T-helper 2 cell treated with Interferon-gamma antibody and Interleukin-4, amounts not matched to agents 5 μg/mL and 100 μg/mL, for 36 hours (primary cell): ENCODE data around the gene GAMT.
"Not testable (repeated sequence)": the region's sequence is repeated elsewhere in the genome, so short reads cannot be mapped to it uniquely, and the experiment has no call there.

Source experiments
- DNase-seq: peaks from one replicate; pipeline ENCODE4 v3.0.0; 2021; ENCODE audit warnings: low spot score
- H3K27ac Mint-ChIP-seq: one replicate; pipeline ENCODE4 v1.8.0; 2021; ENCODE audit warnings: mild to moderate bottlenecking, mixed read lengths
- H3K27me3 Mint-ChIP-seq: one replicate; pipeline ENCODE4 v1.8.0; 2021; ENCODE audit warnings: low read depth, mixed read lengths
- H3K36me3 Mint-ChIP-seq: one replicate; pipeline ENCODE4 v1.8.0; 2021; ENCODE audit warnings: low read depth, mixed read lengths
- H3K4me1 Mint-ChIP-seq: one replicate; pipeline ENCODE4 v1.8.0; 2021; ENCODE audit warnings: low read depth, mixed read lengths
- H3K4me3 Mint-ChIP-seq: one replicate; pipeline ENCODE4 v1.8.0; 2022; ENCODE audit warnings: mild to moderate bottlenecking, moderate library complexity, mixed read lengths
- H3K9me3 Mint-ChIP-seq: one replicate; pipeline ENCODE4 v1.8.0; 2021; ENCODE audit warnings: mixed read lengths

GAMT gene

GRCh38 chr19:1401138-1401888, at the start of gene GAMT:
GAMT (minus strand) TSS chr19:1401542; CDS start chr19:1401476, 66 bp downstream.
- H3K4me1 Mint-ChIP-seq, result peaks cover 10% of the 10 kb centered on the region
- no peaks in the 10 kb centered on the region for H3K36me3 Mint-ChIP-seq
- peak; percentile 63 for DNase-seq
- H3K27me3 Mint-ChIP-seq, result peaks cover 2% of the 10 kb centered on the region
- H3K27ac Mint-ChIP-seq, result no peak within 1 kb of the TSS
- peak within 1 kb of the TSS; percentile 71 for H3K4me3 Mint-ChIP-seq
- no peaks in the 10 kb centered on the region for H3K9me3 Mint-ChIP-seq

- no peak for DNase-seq
- H3K4me1 Mint-ChIP-seq, result peaks cover 4% of the 10 kb centered on the region
- peak within 1 kb of the TSS; percentile 29 for H3K4me3 Mint-ChIP-seq
- peaks cover 53% of the 10 kb centered on the region for H3K27me3 Mint-ChIP-seq
- H3K9me3 Mint-ChIP-seq, result no peaks in the 10 kb centered on the region
- no peak within 1 kb of the TSS for H3K27ac Mint-ChIP-seq
- H3K36me3 Mint-ChIP-seq, result no peaks in the 10 kb centered on the region
These were observed 48.4 kb upstream of the GAMT start, which contains the start of gene APC2 for GRCh38 chr19:1449467-1450442. APC2 (plus strand) TSS chr19:1450121; CDS start chr19:1453002, 2,881 bp downstream.

DNA sequence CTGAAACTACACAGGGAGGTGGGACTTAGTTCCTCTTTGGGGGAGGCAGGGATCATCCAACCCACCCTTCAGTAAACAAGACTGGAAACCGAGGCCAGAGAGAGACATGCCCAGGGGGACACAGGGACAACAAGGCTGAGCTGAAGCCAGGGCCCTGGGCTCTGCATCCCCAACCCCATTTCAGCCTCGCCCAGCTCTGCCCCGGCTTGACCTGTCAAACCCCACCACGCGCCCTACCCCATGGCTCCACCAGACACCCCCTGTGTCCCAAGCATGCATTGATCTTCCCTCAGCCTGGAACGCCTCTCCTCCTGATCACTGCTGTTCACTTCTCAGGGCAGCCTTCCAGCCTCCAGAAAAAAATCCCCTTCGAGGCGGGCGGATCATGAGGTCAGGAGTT, 46.6 kb upstream of the GAMT start:
- Mint-ChIP-seq H3K27me3 (peaks cover 46% of the 10 kb centered on the region), H3K36me3 (no peaks in the 10 kb centered on the region), H3K27ac (no peak overlapping the region), H3K4me1 (peaks cover 4% of the 10 kb centered on the region), H3K9me3 (no peaks in the 10 kb centered on the region), H3K4me3 (no peak overlapping the region)
- no peak for DNase-seq

- Mint-ChIP-seq H3K9me3 (no peaks in the 10 kb centered on the region), H3K4me3 (no peak overlapping the region), H3K27ac (no peak overlapping the region), H3K4me1 (peaks cover 4% of the 10 kb centered on the region), H3K27me3 (peaks cover 44% of the 10 kb centered on the region), H3K36me3 (peaks cover 4% of the 10 kb centered on the region)
- no peak for DNase-seq
These were observed 46.2 kb upstream of the GAMT start for GRCh38 chr19:1447504-1447903.

DNA sequence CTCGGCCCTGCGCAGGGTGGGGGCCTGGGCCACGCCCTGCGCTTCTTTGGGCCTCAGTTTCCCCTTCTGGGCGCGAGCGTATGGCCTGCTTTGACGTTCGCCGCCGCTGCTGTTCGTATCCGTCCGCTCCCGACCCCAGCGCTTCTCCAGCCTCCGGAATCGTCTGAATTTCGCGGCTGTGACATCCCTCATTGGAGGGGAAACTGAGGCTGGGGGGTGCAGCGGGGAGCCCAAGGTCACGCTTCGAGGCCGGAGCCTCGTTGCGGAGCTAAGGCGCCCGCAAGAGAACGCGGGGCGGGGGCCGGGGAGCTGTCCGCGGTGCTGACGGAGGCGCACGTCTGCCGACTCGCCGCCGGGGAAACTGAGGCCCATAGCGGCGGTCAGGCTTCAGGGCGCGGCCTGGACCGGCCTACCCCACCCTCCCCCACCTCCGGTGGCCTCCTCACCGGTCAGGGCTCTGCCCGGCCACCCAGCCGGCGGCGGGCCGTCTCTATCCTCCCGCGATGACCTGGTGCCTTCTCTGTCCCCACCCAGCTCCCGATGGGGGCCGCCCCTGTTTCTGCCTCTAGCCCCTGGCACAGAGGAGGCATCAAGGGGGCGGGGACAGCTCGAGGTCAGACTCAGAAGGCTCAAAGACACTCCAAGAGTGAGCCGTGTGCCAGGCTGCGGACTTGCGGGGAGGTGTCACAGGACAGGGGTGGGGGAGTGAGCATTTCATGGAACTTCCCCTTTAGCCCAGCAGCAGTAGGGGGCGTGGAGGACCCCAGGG, 45.6 kb upstream of the GAMT start:
- peaks cover 40% of the 10 kb centered on the region for H3K27me3 Mint-ChIP-seq
- H3K9me3 Mint-ChIP-seq, result no peaks in the 10 kb centered on the region
- H3K27ac Mint-ChIP-seq, result no peak overlapping the region
- no peak for DNase-seq
- H3K4me3 Mint-ChIP-seq, result no peak overlapping the region
- peaks cover 4% of the 10 kb centered on the region for H3K4me1 Mint-ChIP-seq
- peaks cover 10% of the 10 kb centered on the region for H3K36me3 Mint-ChIP-seq

DNA sequence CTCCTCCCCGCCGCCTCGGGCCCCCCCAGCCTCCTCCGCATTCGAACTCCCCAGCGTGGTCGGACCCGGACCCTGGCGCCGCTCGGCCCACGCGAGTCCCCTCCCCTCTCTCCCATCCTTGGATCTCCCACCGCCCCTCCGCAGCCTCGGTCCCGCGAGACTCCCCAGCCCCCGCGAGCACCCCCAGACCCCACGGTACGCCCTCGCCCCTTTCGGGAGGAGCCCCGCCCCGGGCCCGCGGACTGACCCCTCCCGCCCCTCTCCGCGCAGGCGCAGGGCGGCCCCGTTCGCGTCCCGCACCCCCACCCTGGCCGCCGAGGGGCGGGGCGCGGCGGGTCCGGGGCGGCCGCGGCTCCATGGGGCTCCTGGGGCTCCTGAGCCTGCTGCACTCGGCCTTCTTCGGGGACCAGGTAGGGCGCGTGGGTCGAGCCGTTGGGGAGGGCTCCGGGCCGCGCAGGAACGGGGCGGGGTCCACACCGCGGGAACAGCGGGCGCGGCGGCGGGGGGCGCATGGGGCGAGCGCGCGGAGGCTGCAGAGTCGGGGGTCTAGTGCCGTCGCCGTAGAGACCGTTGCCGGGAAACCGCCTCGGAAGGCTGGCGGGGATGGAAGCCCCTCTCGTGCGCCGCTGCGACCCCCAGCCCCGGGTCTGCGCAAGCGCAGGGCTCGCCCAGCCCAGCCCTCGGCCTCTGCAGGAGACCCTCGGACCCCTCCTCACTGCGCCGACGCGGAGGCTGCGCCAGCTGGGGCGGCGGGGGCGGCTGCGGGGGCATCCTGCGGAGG, 44.8 kb upstream of the GAMT start:
- H3K27me3 Mint-ChIP-seq, result peaks cover 33% of the 10 kb centered on the region
- no peak for DNase-seq
- peaks cover 17% of the 10 kb centered on the region for H3K36me3 Mint-ChIP-seq
- no peaks in the 10 kb centered on the region for H3K9me3 Mint-ChIP-seq
- peaks cover 4% of the 10 kb centered on the region for H3K4me1 Mint-ChIP-seq
- H3K27ac Mint-ChIP-seq, result no peak overlapping the region
- H3K4me3 Mint-ChIP-seq, result no peak overlapping the region

DNA sequence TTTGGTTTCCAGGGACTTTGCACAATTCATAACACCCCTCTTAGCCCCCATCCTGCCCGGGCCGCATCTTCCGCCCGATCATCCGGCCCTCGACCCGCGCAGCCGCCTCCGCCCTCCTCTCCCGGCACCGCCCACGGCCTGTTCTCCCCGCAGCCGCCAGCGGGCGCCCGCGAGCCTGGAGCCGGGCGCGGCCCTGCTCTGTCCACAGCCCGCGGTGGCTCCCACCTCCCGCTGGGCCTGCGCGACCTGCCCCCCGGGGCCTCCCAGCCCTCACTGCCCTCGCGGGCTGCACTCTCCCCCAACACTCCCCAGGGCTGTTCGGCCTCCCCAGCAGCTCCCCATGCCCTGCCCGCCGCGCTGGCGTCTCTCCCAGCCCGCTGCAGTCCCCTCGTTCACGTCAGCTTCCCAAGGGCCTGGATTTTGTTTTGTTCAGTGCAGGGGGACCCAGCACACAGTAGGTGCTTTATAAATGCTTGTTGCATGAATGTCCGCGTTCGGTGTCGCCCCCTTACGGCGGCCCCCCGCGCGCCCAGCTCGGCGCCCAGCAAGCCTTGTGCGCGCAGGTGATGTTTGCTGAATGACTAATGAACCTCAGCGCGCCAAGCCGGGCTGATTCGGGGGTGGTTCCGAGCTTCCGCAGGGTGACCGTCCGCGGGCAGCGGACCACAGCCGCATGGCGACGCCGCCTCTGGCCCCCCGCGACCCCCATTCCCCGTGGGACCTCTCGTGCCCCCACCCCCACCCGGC, 44.0 kb upstream of the GAMT start:
- H3K27ac Mint-ChIP-seq, result no peak overlapping the region
- peak; percentile 79 for DNase-seq
- no peaks in the 10 kb centered on the region for H3K9me3 Mint-ChIP-seq
- peak overlapping the region; percentile 67 for H3K4me3 Mint-ChIP-seq
- peaks cover 25% of the 10 kb centered on the region for H3K27me3 Mint-ChIP-seq
- peaks cover 6% of the 10 kb centered on the region for H3K4me1 Mint-ChIP-seq
- H3K36me3 Mint-ChIP-seq, result peaks cover 24% of the 10 kb centered on the region

DNA sequence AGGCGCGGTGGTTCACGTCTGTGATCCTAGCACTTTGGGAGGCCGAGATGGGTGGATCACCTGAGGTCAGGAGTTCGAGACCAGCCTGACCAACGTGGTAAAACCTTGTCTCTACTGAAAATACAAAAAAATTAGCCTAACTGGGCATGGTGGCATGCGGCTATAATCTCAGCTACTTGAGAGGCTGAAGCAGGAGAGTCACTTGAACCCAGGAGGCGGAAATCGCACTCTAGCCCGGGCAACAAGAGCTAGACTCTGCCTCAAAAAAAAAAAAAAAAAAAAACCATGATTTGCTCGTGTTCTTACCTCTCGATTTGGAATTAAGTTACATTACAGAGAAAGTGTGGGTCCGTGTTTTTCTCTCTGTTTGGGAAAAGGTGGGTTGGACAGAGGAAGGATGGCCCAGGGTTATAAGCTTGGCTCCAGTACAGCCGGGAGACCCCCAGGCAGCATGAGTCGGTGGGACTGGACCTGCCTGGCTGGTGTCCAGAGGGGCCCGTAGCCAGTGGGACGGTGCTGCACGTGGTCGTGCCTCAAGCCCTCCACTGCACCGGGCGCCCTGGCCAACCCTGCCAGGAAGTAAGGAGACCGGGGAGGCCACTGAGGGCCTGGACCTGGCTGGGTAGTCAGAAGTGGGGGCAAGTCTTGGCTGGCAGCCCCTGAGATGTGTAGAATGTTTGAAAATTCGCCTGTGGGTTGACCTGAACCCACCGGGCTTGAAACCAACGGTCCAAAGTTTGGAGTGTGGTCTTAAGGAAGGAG, 40.5 kb upstream of the GAMT start:
- no peak overlapping the region for H3K27ac Mint-ChIP-seq
- peaks cover 3% of the 10 kb centered on the region for H3K27me3 Mint-ChIP-seq

GRCh38 chr19:1441022-1441426, 39.7 kb upstream of the GAMT start:
- peaks cover 13% of the 10 kb centered on the region for H3K4me1 Mint-ChIP-seq
- no peaks in the 10 kb centered on the region for H3K27me3 Mint-ChIP-seq
- peak overlapping the region; percentile 19 for H3K27ac Mint-ChIP-seq
- no peak for DNase-seq
- H3K4me3 Mint-ChIP-seq, result peak overlapping the region; percentile 99
- H3K9me3 Mint-ChIP-seq, result no peaks in the 10 kb centered on the region
- peaks cover 41% of the 10 kb centered on the region for H3K36me3 Mint-ChIP-seq

More for the DNA sequence above, 40.5 kb upstream of the GAMT start:
- Mint-ChIP-seq H3K4me1 (peaks cover 13% of the 10 kb centered on the region), H3K9me3 (no peaks in the 10 kb centered on the region), H3K4me3 (peak overlapping the region; percentile 42), H3K36me3 (peaks cover 41% of the 10 kb centered on the region)
- DNase-seq, result no peak

DNA sequence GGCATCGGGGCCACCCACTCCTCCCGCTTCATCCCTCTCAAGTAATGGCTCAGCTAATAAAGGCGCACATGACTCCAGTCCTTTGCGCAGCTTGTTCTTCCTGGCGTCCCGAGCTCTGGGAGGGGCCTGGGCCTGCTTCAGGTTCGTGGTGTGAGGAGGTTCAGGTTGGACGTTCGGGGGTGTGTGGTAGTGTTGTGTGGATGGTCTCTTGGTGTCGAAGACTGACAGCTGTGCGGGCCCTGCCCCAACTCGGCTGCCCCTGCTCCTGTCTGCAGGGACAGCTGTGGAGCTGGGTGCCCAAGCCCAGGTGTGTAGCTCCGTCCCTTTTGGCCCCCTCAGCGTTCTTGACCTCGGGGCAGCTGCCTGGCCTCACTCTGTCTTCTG, 39.1 kb upstream of the GAMT start:
- peaks cover 13% of the 10 kb centered on the region for H3K4me1 Mint-ChIP-seq
- H3K27me3 Mint-ChIP-seq, result no peaks in the 10 kb centered on the region
- no peaks in the 10 kb centered on the region for H3K9me3 Mint-ChIP-seq
- H3K36me3 Mint-ChIP-seq, result peaks cover 44% of the 10 kb centered on the region
- no peak for DNase-seq
- H3K4me3 Mint-ChIP-seq, result peak overlapping the region; percentile 99
- H3K27ac Mint-ChIP-seq, result peak overlapping the region; percentile 31

DNA sequence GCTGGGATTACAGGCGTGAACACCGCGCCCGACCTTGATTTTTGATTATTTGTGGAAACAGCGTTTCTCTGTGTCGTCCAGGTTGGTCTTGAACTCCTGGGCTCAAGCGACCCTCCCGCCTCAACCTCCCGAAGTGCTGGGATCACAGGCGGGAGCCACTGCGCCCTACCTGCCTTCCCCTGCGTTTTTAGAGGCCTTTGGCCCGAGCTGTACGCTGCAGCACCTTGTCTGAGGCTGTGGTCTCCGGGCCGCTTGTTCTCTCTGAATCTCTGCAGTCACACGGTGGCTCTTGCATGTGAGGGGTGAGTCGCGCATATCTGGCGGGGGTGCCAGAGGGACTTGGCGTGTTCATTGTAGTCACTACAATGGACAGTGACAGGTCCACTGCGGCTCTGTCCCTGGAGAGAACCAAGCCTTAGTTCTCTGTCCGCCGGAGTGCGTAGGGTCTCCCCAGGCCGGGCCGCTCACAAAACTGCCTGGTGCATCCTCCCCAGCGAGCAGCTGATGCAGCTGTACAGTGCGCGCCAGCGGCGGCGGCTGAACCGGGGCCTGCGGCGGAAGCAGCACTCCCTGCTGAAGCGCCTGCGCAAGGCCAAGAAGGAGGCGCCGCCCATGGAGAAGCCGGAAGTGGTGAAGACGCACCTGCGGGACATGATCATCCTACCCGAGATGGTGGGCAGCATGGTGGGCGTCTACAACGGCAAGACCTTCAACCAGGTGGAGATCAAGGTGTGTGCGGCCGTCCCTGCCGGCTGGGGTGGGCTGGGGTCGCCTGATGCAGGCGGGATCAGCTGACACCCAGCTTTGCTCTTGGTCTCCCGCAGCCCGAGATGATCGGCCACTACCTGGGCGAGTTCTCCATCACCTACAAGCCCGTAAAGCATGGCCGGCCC, 38.4 kb upstream of the GAMT start:
- H3K9me3 Mint-ChIP-seq, DNase-seq, H3K27me3 Mint-ChIP-seq: not testable (repeated sequence)
- peaks cover 45% of the 10 kb centered on the region for H3K36me3 Mint-ChIP-seq
- peak overlapping the region; percentile 99 for H3K4me3 Mint-ChIP-seq
- peak overlapping the region; percentile 84 for H3K27ac Mint-ChIP-seq
- H3K4me1 Mint-ChIP-seq, result peaks cover 13% of the 10 kb centered on the region
